Panc1 (cell line): ENCODE results near the gene YLPM1.

Source experiments
- CTCF ChIP-seq: fragments of 450-650 bp; IDR thresholded peaks from 2 replicates; pipeline ENCODE4 v1.5.1; 2017; ENCODE audit warnings: mild to moderate bottlenecking
- POLR2AphosphoS5 ChIP-seq: IDR thresholded peaks from 2 replicates; pipeline ENCODE4 v1.6.1; 2012; ENCODE audit warnings: mild to moderate bottlenecking, low read depth, low read length, moderate library complexity
- TCF7L2 ChIP-seq: IDR thresholded peaks from 2 replicates; pipeline ENCODE4 v1.6.1; 2011; ENCODE audit warnings: mild to moderate bottlenecking, low read depth, low read length, inconsistent platforms

- TF ChIP-seq POLR2AphosphoS5: no peak
- TF ChIP-seq TCF7L2: no peak
- TF ChIP-seq CTCF: no peak
These were observed 63.5 kb downstream of the YLPM1 start for GRCh38 chr14:74826574-74826973.
